ENCODE measurements around the gene CD6.

The CD6 gene

DNA sequence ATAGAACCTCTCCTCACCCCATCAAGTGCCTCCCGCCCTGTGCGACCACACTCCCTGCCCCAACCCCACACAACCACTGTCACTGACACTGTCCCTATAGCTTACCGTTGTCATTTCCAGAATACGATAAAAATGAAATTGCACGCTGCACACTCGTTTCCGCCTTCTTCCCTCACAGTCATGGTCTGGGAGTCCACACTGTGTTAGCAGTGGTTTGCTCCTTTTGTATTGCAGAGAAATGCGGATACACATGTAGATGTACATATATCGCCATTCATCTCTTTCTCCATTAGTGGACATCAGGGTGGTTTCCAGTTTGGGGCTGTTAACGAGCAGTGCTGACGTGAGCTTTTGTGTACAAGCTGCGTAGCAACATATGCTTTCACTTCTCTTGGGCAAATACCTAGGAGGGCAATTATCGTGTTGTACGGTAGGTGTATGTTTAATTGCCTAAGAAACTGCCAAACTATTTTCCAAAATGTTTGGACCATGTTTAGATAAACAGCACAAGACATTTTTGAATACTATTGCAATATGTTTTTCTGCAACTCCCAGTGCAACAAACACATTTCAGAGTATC lies 71.6 kb downstream of the CD6 start:
- TF ChIP-seq SPI1 (IDR thresholded peaks at IDR 0.05; ENCODE audit: borderline replicate concordance, low read depth) = no peak
- TF ChIP-seq, protein P1, sequence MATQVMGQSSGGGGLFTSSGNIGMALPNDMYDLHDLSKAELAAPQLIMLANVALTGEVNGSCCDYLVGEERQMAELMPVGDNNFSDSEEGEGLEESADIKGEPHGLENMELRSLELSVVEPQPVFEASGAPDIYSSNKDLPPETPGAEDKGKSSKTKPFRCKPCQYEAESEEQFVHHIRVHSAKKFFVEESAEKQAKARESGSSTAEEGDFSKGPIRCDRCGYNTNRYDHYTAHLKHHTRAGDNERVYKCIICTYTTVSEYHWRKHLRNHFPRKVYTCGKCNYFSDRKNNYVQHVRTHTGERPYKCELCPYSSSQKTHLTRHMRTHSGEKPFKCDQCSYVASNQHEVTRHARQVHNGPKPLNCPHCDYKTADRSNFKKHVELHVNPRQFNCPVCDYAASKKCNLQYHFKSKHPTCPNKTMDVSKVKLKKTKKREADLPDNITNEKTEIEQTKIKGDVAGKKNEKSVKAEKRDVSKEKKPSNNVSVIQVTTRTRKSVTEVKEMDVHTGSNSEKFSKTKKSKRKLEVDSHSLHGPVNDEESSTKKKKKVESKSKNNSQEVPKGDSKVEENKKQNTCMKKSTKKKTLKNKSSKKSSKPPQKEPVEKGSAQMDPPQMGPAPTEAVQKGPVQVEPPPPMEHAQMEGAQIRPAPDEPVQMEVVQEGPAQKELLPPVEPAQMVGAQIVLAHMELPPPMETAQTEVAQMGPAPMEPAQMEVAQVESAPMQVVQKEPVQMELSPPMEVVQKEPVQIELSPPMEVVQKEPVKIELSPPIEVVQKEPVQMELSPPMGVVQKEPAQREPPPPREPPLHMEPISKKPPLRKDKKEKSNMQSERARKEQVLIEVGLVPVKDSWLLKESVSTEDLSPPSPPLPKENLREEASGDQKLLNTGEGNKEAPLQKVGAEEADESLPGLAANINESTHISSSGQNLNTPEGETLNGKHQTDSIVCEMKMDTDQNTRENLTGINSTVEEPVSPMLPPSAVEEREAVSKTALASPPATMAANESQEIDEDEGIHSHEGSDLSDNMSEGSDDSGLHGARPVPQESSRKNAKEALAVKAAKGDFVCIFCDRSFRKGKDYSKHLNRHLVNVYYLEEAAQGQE (IDR thresholded peaks at IDR 0.05; ENCODE audit: insufficient replicate concordance, low read depth) = no peak
- TF ChIP-seq, protein P2, sequence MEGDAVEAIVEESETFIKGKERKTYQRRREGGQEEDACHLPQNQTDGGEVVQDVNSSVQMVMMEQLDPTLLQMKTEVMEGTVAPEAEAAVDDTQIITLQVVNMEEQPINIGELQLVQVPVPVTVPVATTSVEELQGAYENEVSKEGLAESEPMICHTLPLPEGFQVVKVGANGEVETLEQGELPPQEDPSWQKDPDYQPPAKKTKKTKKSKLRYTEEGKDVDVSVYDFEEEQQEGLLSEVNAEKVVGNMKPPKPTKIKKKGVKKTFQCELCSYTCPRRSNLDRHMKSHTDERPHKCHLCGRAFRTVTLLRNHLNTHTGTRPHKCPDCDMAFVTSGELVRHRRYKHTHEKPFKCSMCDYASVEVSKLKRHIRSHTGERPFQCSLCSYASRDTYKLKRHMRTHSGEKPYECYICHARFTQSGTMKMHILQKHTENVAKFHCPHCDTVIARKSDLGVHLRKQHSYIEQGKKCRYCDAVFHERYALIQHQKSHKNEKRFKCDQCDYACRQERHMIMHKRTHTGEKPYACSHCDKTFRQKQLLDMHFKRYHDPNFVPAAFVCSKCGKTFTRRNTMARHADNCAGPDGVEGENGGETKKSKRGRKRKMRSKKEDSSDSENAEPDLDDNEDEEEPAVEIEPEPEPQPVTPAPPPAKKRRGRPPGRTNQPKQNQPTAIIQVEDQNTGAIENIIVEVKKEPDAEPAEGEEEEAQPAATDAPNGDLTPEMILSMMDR (IDR thresholded peaks at IDR 0.05; ENCODE audit: insufficient read depth, low read length) = no peak
- TF ChIP-seq POLR2AphosphoS5 (IDR thresholded peaks at IDR 0.05; ENCODE audit: low read depth) = no peak
- TF ChIP-seq GABPA (IDR thresholded peaks at IDR 0.05; ENCODE audit: low read depth) = no peak
- Histone ChIP-seq H3K27ac (replicated peaks) (no peak overlapping the region), H3K4me3 (replicated peaks; ENCODE audit: insufficient read depth, low read length) (no peak overlapping the region), H3K27me3 (ENCODE audit: insufficient read depth, poor library complexity, severe bottlenecking) (no peaks in the 10 kb centered on the region)
- no peak for DNase-seq (ENCODE audit: low read depth in 1 of 2, low spot score in 1 of 2)

DNA sequence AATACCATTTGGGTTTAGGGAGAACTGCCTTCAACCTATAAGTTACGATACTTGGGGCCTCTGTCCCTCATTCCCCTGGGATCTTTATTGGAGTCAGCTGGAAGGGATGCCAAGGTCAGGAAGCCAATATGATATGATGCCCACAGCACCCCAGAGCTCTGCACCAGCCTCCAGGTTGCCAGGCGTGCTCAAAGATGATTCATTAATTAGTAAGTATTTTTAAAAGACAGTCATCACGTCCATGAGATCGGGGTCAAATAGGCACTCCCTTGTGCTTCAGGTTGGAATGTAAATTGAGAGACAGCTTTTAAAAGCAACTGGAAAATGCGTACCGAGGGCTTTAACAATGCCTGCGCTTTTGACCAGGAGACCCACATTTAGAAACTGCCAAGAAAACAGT lies 73.8 kb downstream of the CD6 start:
- H3K27ac ChIP-seq (replicated peaks) = no peak overlapping the region
- DNase-seq (ENCODE audit: low read depth in 1 of 2, low spot score in 1 of 2) = no peak
- H3K27me3 ChIP-seq (ENCODE audit: insufficient read depth, poor library complexity, severe bottlenecking) = no peaks in the 10 kb centered on the region
- H3K4me3 ChIP-seq (replicated peaks; ENCODE audit: insufficient read depth, low read length) = no peak overlapping the region
- TF ChIP-seq, protein P1 (IDR thresholded peaks at IDR 0.05; ENCODE audit: insufficient replicate concordance, low read depth) = no peak
- TF ChIP-seq GABPA (IDR thresholded peaks at IDR 0.05; ENCODE audit: low read depth) (no peak), SPI1 (IDR thresholded peaks at IDR 0.05; ENCODE audit: borderline replicate concordance, low read depth) (no peak), POLR2AphosphoS5 (IDR thresholded peaks at IDR 0.05; ENCODE audit: low read depth) (no peak)
- TF ChIP-seq, protein P2 (IDR thresholded peaks at IDR 0.05; ENCODE audit: insufficient read depth, low read length) = no peak

DNA sequence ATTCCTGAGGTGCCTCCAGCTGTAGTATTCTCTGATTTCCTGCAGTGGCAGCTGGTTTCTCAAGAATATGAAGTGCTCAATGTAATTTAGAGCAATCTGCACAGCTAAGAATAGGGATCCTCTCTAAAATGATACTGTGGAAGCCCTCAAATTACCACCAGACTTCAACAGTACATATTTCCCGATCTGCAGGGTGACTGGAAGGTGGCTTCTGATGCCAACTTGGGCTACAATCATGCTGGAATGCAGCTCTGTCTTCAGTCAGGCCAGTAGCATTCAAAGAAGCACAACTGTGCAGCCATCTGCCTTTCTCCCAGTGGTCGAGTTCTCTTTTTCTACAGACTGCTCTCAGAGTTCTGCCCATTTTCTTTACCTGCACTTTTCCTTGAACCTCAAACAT lies 75.4 kb downstream of the CD6 start:
- Histone ChIP-seq H3K27ac (replicated peaks) (no peak overlapping the region), H3K27me3 (ENCODE audit: insufficient read depth, poor library complexity, severe bottlenecking) (no peaks in the 10 kb centered on the region), H3K4me3 (replicated peaks; ENCODE audit: insufficient read depth, low read length) (no peak overlapping the region)
- no peak for DNase-seq (ENCODE audit: low read depth in 1 of 2, low spot score in 1 of 2)
- TF ChIP-seq, protein P2 (IDR thresholded peaks at IDR 0.05; ENCODE audit: insufficient read depth, low read length) = no peak

Data from HL-60 (cell line).